Ecto neural progenitor cell (in vitro differentiated cells): Measurements from ENCODE around the gene ECT2.
"Not testable (repeated sequence)": the region's sequence is repeated elsewhere in the genome, so short reads cannot be mapped to it uniquely, and the experiment has no call there.

Source experiments
- DNase-seq: peaks from one replicate; pipeline ENCODE4 v3.0.0-alpha.2; 2018; ENCODE audit warnings: low spot score

ECT2 gene

GRCh38 chr3:172811099-172811498 lies 60.6 kb downstream of the ECT2 start:
- DNase-seq: no peak

GRCh38 chr3:172813462-172813861 lies 62.9 kb downstream of the ECT2 start:
- no peak for DNase-seq

- no peak for DNase-seq
These were observed 64.2 kb downstream of the ECT2 start for GRCh38 chr3:172814738-172815137.

GRCh38 chr3:172815857-172816256 lies 65.3 kb downstream of the ECT2 start:
- DNase-seq: no peak

- DNase-seq: no peak
These were observed 65.8 kb downstream of the ECT2 start for GRCh38 chr3:172816281-172816680.

- no peak for DNase-seq
These were observed 66.4 kb downstream of the ECT2 start for GRCh38 chr3:172816968-172817367.

- DNase-seq: no peak
These were observed 70.0 kb downstream of the ECT2 start for GRCh38 chr3:172820492-172820891.

GRCh38 chr3:172824229-172824628 lies 73.7 kb downstream of the ECT2 start:
- DNase-seq: no peak

- not testable (repeated sequence) for DNase-seq
These were observed 76.7 kb downstream of the ECT2 start for GRCh38 chr3:172827231-172827630.

- no peak for DNase-seq
These were observed 82.5 kb downstream of the ECT2 start for GRCh38 chr3:172832983-172833382.

- DNase-seq: no peak
These were observed 86.0 kb downstream of the ECT2 start for GRCh38 chr3:172836390-172836997.

- DNase-seq: no peak
These were observed 89.2 kb downstream of the ECT2 start for GRCh38 chr3:172839679-172840078.

- DNase-seq: no peak
These were observed 89.9 kb downstream of the ECT2 start for GRCh38 chr3:172840463-172840862.

- DNase-seq: no peak
These were observed 90.4 kb downstream of the ECT2 start for GRCh38 chr3:172840913-172841312.

- no peak for DNase-seq
These were observed 93.9 kb downstream of the ECT2 start for GRCh38 chr3:172844428-172844827.

- DNase-seq: no peak
These were observed 95.6 kb downstream of the ECT2 start for GRCh38 chr3:172846103-172846561.

GRCh38 chr3:172846706-172847105 lies 96.2 kb downstream of the ECT2 start:
- DNase-seq: no peak

GRCh38 chr3:172847292-172847691 lies 96.8 kb downstream of the ECT2 start:
- no peak for DNase-seq

- DNase-seq: no peak
These were observed 98.4 kb downstream of the ECT2 start for GRCh38 chr3:172848910-172849309.

- DNase-seq: no peak
These were observed 102.5 kb downstream of the ECT2 start for GRCh38 chr3:172853005-172853404.

- DNase-seq: no peak
These were observed 103.6 kb downstream of the ECT2 start for GRCh38 chr3:172853921-172854666.

GRCh38 chr3:172855037-172855436 lies 104.5 kb downstream of the ECT2 start:
- no peak for DNase-seq

- no peak for DNase-seq
These were observed 106.5 kb downstream of the ECT2 start for GRCh38 chr3:172856795-172857742.
